K562 (cell line): ENCODE results near the gene DCAKD.

Experiments
- JUNB ChIP-seq: fragments of 450-650 bp; formaldehyde crosslinking; conservative IDR thresholded peaks from 2 replicates; pipeline ENCODE4 v1.4.0; 2020; ENCODE audit warnings: mild to moderate bottlenecking
- NELFE ChIP-seq: IDR thresholded peaks from 2 replicates; pipeline ENCODE4 v1.6.1; 2011; ENCODE audit warnings: mild to moderate bottlenecking; ENCODE audit not compliant: insufficient read depth, insufficient read length
- NFE2 ChIP-seq: IDR thresholded peaks from 2 replicates; pipeline ENCODE4 v1.6.1; 2014; ENCODE audit warnings: antibody characterized with exemption, low read depth
- NFIC ChIP-seq: fragments of 450-650 bp; IDR thresholded peaks from 2 replicates; pipeline ENCODE4 v1.6.1; 2017; ENCODE audit warnings: mild to moderate bottlenecking, inconsistent platforms
- NFXL1 ChIP-seq: fragments of 450-650 bp; formaldehyde crosslinking; IDR thresholded peaks from 2 replicates; pipeline ENCODE4 v1.4.0; 2021; ENCODE audit warnings: mild to moderate bottlenecking
- PHTF2 ChIP-seq: fragments of 250-450 bp; sonication (Bioruptor Pico); IDR thresholded peaks from 2 replicates; pipeline ENCODE4 v1.5.0; 2021; ENCODE audit warnings: mild to moderate bottlenecking
- ZNF212 ChIP-seq: fragments of 450-650 bp; formaldehyde crosslinking; IDR thresholded peaks from 2 replicates; pipeline ENCODE4 v1.4.0; 2020; ENCODE audit warnings: mild to moderate bottlenecking
- ZNF263 ChIP-seq: sonication (generic); formaldehyde crosslinking; IDR thresholded peaks from 2 replicates; pipeline ENCODE4 v1.8.0; 2022; ENCODE audit warnings: mild to moderate bottlenecking, missing genetic modification reagents, borderline replicate concordance
- TF ChIP-seq, protein P1 (sequence below): sonication (generic); formaldehyde crosslinking; IDR thresholded peaks from 2 replicates; pipeline ENCODE4 v1.8.1; 2023; ENCODE audit warnings: mild to moderate bottlenecking, missing genetic modification reagents
- TF ChIP-seq, protein P2 (sequence below): sonication (generic); formaldehyde crosslinking; IDR thresholded peaks from 2 replicates; pipeline ENCODE4 v1.8.0; 2023; ENCODE audit warnings: mild to moderate bottlenecking, missing genetic modification reagents
- TF ChIP-seq, protein P3 (sequence below), 2 experiments: fragments of 450-650 bp; formaldehyde crosslinking in 1 of 2; IDR thresholded peaks; 2 replicates each; pipeline versions ENCODE4 v1.4.0 to v1.6.1; 2014 to 2020; ENCODE audit warnings: mild to moderate bottlenecking in 2 of 2, borderline replicate concordance in 1 of 2, low read depth in 1 of 2
- TF ChIP-seq, protein P4 (sequence below), 2 experiments: IDR thresholded peaks in 1 of 2; conservative IDR thresholded peaks in 1 of 2; 2 replicates each; pipeline ENCODE4 v1.6.1; 2016; ENCODE audit warnings: low read depth in 2 of 2, mild to moderate bottlenecking in 1 of 2, missing compliant biosample characterization in 1 of 2, missing genetic modification characterization in 1 of 2, moderate library complexity in 1 of 2

DNA sequence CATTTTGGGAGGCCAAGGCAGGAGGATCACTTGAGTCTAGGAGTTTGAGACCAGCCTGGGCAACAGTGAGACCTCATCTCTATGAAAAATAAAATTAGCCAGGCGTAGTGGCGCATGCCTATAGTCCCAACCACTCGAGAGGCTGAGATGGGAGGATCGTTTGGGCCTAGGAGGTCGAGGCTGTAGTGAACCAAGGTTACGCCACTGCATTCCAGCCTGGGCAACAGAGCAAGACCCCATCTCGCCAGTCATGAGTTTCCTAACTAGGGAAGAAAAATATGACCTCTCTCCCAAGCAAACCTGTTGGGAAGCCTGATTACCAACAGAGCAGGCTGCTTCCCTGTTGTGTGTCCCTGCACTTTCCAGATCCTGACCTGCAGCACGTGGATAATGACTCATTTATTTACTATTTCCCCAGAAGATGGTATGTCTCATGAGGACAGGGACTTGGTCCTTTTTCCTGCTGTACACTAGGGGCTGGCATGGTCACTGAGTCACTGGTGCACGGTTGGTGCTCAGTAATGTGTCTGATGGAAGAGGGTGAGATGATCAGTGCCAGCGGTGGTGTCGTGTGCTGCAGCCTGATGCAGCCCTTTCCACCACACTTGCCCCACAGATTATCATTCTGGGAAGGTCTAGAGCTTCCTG, 40.5 kb upstream of the DCAKD start:
- TF ChIP-seq PHTF2 (no peak), NFXL1 (CRISPR knock-in tag) (no peak), ZNF263 (CRISPR knock-in tag) (no peak), JUNB (CRISPR knock-in tag) (no peak), ZNF212 (CRISPR knock-in tag) (no peak), NELFE (no peak), NFIC (no peak), NFE2 (no peak)
- TF ChIP-seq, protein P1, sequence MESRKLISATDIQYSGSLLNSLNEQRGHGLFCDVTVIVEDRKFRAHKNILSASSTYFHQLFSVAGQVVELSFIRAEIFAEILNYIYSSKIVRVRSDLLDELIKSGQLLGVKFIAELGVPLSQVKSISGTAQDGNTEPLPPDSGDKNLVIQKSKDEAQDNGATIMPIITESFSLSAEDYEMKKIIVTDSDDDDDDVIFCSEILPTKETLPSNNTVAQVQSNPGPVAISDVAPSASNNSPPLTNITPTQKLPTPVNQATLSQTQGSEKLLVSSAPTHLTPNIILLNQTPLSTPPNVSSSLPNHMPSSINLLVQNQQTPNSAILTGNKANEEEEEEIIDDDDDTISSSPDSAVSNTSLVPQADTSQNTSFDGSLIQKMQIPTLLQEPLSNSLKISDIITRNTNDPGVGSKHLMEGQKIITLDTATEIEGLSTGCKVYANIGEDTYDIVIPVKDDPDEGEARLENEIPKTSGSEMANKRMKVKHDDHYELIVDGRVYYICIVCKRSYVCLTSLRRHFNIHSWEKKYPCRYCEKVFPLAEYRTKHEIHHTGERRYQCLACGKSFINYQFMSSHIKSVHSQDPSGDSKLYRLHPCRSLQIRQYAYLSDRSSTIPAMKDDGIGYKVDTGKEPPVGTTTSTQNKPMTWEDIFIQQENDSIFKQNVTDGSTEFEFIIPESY (CRISPR knock-in tag), result no peak
- TF ChIP-seq, protein P2, sequence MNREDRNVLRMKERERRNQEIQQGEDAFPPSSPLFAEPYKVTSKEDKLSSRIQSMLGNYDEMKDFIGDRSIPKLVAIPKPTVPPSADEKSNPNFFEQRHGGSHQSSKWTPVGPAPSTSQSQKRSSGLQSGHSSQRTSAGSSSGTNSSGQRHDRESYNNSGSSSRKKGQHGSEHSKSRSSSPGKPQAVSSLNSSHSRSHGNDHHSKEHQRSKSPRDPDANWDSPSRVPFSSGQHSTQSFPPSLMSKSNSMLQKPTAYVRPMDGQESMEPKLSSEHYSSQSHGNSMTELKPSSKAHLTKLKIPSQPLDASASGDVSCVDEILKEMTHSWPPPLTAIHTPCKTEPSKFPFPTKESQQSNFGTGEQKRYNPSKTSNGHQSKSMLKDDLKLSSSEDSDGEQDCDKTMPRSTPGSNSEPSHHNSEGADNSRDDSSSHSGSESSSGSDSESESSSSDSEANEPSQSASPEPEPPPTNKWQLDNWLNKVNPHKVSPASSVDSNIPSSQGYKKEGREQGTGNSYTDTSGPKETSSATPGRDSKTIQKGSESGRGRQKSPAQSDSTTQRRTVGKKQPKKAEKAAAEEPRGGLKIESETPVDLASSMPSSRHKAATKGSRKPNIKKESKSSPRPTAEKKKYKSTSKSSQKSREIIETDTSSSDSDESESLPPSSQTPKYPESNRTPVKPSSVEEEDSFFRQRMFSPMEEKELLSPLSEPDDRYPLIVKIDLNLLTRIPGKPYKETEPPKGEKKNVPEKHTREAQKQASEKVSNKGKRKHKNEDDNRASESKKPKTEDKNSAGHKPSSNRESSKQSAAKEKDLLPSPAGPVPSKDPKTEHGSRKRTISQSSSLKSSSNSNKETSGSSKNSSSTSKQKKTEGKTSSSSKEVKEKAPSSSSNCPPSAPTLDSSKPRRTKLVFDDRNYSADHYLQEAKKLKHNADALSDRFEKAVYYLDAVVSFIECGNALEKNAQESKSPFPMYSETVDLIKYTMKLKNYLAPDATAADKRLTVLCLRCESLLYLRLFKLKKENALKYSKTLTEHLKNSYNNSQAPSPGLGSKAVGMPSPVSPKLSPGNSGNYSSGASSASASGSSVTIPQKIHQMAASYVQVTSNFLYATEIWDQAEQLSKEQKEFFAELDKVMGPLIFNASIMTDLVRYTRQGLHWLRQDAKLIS (CRISPR knock-in tag), result no peak
- TF ChIP-seq, protein P3, sequence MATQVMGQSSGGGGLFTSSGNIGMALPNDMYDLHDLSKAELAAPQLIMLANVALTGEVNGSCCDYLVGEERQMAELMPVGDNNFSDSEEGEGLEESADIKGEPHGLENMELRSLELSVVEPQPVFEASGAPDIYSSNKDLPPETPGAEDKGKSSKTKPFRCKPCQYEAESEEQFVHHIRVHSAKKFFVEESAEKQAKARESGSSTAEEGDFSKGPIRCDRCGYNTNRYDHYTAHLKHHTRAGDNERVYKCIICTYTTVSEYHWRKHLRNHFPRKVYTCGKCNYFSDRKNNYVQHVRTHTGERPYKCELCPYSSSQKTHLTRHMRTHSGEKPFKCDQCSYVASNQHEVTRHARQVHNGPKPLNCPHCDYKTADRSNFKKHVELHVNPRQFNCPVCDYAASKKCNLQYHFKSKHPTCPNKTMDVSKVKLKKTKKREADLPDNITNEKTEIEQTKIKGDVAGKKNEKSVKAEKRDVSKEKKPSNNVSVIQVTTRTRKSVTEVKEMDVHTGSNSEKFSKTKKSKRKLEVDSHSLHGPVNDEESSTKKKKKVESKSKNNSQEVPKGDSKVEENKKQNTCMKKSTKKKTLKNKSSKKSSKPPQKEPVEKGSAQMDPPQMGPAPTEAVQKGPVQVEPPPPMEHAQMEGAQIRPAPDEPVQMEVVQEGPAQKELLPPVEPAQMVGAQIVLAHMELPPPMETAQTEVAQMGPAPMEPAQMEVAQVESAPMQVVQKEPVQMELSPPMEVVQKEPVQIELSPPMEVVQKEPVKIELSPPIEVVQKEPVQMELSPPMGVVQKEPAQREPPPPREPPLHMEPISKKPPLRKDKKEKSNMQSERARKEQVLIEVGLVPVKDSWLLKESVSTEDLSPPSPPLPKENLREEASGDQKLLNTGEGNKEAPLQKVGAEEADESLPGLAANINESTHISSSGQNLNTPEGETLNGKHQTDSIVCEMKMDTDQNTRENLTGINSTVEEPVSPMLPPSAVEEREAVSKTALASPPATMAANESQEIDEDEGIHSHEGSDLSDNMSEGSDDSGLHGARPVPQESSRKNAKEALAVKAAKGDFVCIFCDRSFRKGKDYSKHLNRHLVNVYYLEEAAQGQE (IDR thresholded peaks at IDR 0.05; ENCODE audit: borderline replicate concordance), result no peak
- TF ChIP-seq, protein P3 (CRISPR knock-in tag; IDR thresholded peaks at IDR 0.05; ENCODE audit: low read depth), result no peak
- TF ChIP-seq, protein P4, sequence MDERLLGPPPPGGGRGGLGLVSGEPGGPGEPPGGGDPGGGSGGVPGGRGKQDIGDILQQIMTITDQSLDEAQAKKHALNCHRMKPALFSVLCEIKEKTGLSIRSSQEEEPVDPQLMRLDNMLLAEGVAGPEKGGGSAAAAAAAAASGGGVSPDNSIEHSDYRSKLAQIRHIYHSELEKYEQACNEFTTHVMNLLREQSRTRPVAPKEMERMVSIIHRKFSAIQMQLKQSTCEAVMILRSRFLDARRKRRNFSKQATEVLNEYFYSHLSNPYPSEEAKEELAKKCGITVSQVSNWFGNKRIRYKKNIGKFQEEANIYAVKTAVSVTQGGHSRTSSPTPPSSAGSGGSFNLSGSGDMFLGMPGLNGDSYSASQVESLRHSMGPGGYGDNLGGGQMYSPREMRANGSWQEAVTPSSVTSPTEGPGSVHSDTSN (CRISPR knock-in tag; IDR thresholded peaks at IDR 0.05; ENCODE audit: low read depth), result no peak
- TF ChIP-seq, protein P4 (tag; conservative IDR thresholded peaks at IDR 0.05; ENCODE audit: low read depth), result no peak
